SU-DHL-6 (cell line): Measurements from ENCODE around the gene ADRB1.

Experiments used
- H2AFZ ChIP-seq: fragments of 200-600 bp; sonication (generic); 2 replicates; pipeline ENCODE4 v1.6.1; 2014; ENCODE audit warnings: low read depth, mild to moderate bottlenecking, moderate library complexity, mixed read lengths, antibody characterized with exemption, low read length; ENCODE audit not compliant: severe bottlenecking
- H3F3A ChIP-seq: fragments of 200-600 bp; shearing (Covaris generic); 2 replicates; pipeline ENCODE4 v1.6.0; 2016; ENCODE audit warnings: antibody characterized with exemption, mild to moderate bottlenecking; ENCODE audit not compliant: insufficient read depth
- H3K27ac ChIP-seq: fragments of 200-600 bp; sonication (generic); 2 replicates; pipeline ENCODE4 v1.5.1; 2016; ENCODE audit warnings: low read depth, mild to moderate bottlenecking, low read length, moderate library complexity, mixed read lengths
- H3K27me3 ChIP-seq: fragments of 200-600 bp; sonication (generic), shearing (Covaris generic); 2 replicates; pipeline ENCODE4 v1.6.0; 2014; ENCODE audit warnings: mild to moderate bottlenecking, low read length
- H3K36me3 ChIP-seq: fragments of 200-600 bp; sonication (generic); 2 replicates; pipeline ENCODE4 v1.6.1; 2014; ENCODE audit warnings: mild to moderate bottlenecking, low read length, mixed read lengths
- H3K4me2 ChIP-seq: fragments of 300-600, 200-600 bp; shearing (Covaris generic), sonication (generic); 2 replicates; pipeline ENCODE4 v1.6.0; 2014; ENCODE audit warnings: low read length, low read depth, mild to moderate bottlenecking; ENCODE audit not compliant: poor library complexity, severe bottlenecking
- H3K4me3 ChIP-seq: fragments of 200-600 bp; sonication (generic); 2 replicates; pipeline ENCODE4 v1.5.1; 2014; ENCODE audit warnings: antibody characterized with exemption, low read length, mild to moderate bottlenecking, mixed read lengths; ENCODE audit not compliant: insufficient read depth, poor library complexity, severe bottlenecking
- H3K79me2 ChIP-seq: fragments of 200-600 bp; sonication (generic); 2 replicates; pipeline ENCODE4 v1.6.1; 2014; ENCODE audit warnings: mild to moderate bottlenecking, low read length, moderate library complexity; ENCODE audit not compliant: insufficient read depth
- H3K9ac ChIP-seq: fragments of 200-600 bp; sonication (generic); 2 replicates; pipeline ENCODE4 v1.7.0; 2014; ENCODE audit warnings: mild to moderate bottlenecking, low read length
- H3K9me2 ChIP-seq: fragments of 200-600 bp; sonication (generic); replicated peaks from 2 replicates; pipeline ENCODE4 v1.6.1; 2014; ENCODE audit warnings: low read length; ENCODE audit not compliant: insufficient read depth
- H3K9me3 ChIP-seq: fragments of 200-600 bp; sonication (generic); 2 replicates; pipeline ENCODE4 v1.6.1; 2014; ENCODE audit warnings: low read length, mixed read lengths; ENCODE audit not compliant: insufficient read depth
- H4K20me1 ChIP-seq: fragments of 200-600 bp; sonication (generic); 2 replicates; pipeline ENCODE4 v1.6.1; 2014; ENCODE audit warnings: low read depth, mild to moderate bottlenecking, antibody characterized with exemption, low read length, moderate library complexity, mixed read lengths
- EZH2phosphoT487 ChIP-seq: fragments of 200-600 bp; sonication (generic), shearing (Covaris generic); conservative IDR thresholded peaks from 2 replicates; pipeline ENCODE4 v1.6.1; 2018; ENCODE audit warnings: mild to moderate bottlenecking, antibody characterized with exemption, low read length, moderate library complexity, mixed read lengths
- TF ChIP-seq, protein P1 (sequence below): fragments of 200-600 bp; sonication (generic); IDR thresholded peaks from one replicate; pipeline ENCODE4 v1.5.1; 2017; ENCODE audit warnings: antibody characterized with exemption, mild to moderate bottlenecking, low read length, moderate library complexity; ENCODE audit not compliant: insufficient read depth, poor library complexity, severe bottlenecking

Gene ADRB1

DNA sequence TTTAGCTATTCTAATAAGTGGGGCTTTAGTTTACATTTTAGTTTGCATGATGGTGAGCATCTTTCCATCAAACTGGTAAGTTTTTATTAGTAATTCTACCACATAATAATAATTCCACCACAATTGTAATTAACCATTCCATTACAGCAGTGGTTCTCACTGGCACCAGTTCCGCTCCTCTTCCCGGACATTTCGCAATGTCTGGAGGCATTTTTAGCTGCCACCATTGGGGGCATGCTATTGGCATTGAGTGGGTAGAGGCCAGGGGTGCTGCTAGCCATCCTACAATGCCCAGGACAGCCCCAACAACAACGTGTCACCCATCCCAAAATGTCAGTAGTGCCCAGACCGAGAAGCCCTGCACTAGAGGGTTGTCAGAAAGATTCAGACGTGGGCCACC is 31.4 kb downstream of the ADRB1 start:
- Histone ChIP-seq H2AFZ (no peak overlapping the region), H3K27ac (no peak overlapping the region), H3K27me3 (no peaks in the 10 kb centered on the region), H3K79me2 (no peaks in the 10 kb centered on the region), H3K4me2 (no peak overlapping the region), H4K20me1 (no peaks in the 10 kb centered on the region), H3K9ac (no peak overlapping the region), H3K4me3 (no peak overlapping the region), H3F3A (no peaks in the 10 kb centered on the region), H3K9me3 (no peaks in the 10 kb centered on the region), H3K36me3 (no peaks in the 10 kb centered on the region), H3K9me2 (no peaks in the 10 kb centered on the region)
- TF ChIP-seq, protein P1, sequence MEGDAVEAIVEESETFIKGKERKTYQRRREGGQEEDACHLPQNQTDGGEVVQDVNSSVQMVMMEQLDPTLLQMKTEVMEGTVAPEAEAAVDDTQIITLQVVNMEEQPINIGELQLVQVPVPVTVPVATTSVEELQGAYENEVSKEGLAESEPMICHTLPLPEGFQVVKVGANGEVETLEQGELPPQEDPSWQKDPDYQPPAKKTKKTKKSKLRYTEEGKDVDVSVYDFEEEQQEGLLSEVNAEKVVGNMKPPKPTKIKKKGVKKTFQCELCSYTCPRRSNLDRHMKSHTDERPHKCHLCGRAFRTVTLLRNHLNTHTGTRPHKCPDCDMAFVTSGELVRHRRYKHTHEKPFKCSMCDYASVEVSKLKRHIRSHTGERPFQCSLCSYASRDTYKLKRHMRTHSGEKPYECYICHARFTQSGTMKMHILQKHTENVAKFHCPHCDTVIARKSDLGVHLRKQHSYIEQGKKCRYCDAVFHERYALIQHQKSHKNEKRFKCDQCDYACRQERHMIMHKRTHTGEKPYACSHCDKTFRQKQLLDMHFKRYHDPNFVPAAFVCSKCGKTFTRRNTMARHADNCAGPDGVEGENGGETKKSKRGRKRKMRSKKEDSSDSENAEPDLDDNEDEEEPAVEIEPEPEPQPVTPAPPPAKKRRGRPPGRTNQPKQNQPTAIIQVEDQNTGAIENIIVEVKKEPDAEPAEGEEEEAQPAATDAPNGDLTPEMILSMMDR: no peak
- no peak for TF ChIP-seq EZH2phosphoT487

DNA sequence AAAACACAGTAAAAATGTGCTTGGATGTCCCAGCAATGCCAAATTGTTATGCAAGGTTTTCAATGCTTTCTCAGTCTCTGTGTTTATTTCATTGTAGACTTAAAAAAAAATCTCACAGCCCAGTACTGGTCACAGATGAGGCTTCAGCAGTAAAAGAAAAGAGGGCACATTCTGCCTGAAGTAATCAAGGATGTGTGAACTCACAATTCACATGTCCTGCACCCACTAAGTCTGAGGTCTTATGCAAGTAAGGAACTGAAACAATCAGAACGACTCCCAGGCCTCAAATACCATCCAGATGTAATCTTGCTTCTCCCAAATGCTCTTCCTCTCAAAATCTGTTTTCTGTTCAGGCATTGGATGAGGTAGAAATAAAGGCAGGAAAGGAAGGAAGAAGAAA is 33.7 kb downstream of the ADRB1 start:
- Histone ChIP-seq H3K9ac (no peak overlapping the region), H3F3A (no peaks in the 10 kb centered on the region)
- TF ChIP-seq EZH2phosphoT487: no peak
- TF ChIP-seq, protein P1: no peak

DNA sequence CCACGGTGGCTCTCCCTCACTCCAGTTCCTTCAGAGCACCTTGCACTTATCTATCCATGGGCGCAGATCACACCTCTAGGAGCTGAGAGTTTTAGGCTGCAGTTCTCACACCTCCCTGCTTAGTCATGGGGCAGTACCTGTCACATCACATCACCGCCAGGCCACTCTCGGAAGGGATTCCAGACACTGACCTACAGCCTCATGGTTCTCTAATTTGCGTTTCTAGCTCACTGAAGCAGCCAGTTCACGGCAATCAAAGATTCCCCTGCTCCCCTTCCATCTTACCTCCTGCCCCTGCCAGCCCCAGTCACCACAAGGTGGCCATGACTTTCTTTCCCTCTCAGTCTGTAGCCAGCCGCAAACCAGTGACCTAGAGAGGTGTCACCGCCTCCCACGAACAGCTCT is 34.2 kb downstream of the ADRB1 start:
- Histone ChIP-seq H3K27ac (no peak overlapping the region), H3K4me2 (no peak overlapping the region), H3K27me3 (no peaks in the 10 kb centered on the region), H2AFZ (no peak overlapping the region), H3K9me2 (no peaks in the 10 kb centered on the region), H3K9ac (no peak overlapping the region), H3K4me3 (no peak overlapping the region), H4K20me1 (no peaks in the 10 kb centered on the region), H3F3A (no peaks in the 10 kb centered on the region), H3K36me3 (no peaks in the 10 kb centered on the region), H3K9me3 (no peaks in the 10 kb centered on the region), H3K79me2 (no peaks in the 10 kb centered on the region)
- no peak for TF ChIP-seq EZH2phosphoT487
- TF ChIP-seq, protein P1: no peak

More for the DNA sequence above, 33.7 kb downstream of the ADRB1 start:
- Histone ChIP-seq H3K79me2 (no peaks in the 10 kb centered on the region), H4K20me1 (no peaks in the 10 kb centered on the region), H3K9me2 (no peaks in the 10 kb centered on the region), H3K4me2 (no peak overlapping the region), H3K27me3 (no peaks in the 10 kb centered on the region), H3K27ac (no peak overlapping the region), H3K36me3 (no peaks in the 10 kb centered on the region), H2AFZ (no peak overlapping the region), H3K9me3 (no peaks in the 10 kb centered on the region), H3K4me3 (no peak overlapping the region)
